K562 (cell line): ENCODE measurements around the gene TET2. TPM values are rescaled to one million over a fixed set of nuclear protein-coding genes. Genes with fewer than 3 reads are reported as not detected.

Experiments used
- ASH1L ChIP-seq: fragments of 450-650 bp; IDR thresholded peaks from 2 replicates; pipeline ENCODE4 v1.6.1; 2018; ENCODE audit warnings: borderline replicate concordance, mild to moderate bottlenecking, low read depth; ENCODE audit not compliant: partially characterized antibody
- BCOR ChIP-seq: fragments of 450-650 bp; IDR thresholded peaks from 2 replicates; pipeline ENCODE4 v1.6.1; 2016
- LCOR ChIP-seq: sonication (generic); formaldehyde crosslinking; IDR thresholded peaks from 2 replicates; pipeline ENCODE4 v1.8.0; 2022; ENCODE audit warnings: mild to moderate bottlenecking, missing genetic modification reagents
- NCOA6 ChIP-seq: fragments of 450-650 bp; IDR thresholded peaks from 2 replicates; pipeline ENCODE4 v1.6.1; 2017; ENCODE audit warnings: mild to moderate bottlenecking
- POLR3A ChIP-seq: IDR thresholded peaks from 2 replicates; pipeline ENCODE4 v1.6.1; 2011; ENCODE audit warnings: borderline replicate concordance, mild to moderate bottlenecking, moderate library complexity; ENCODE audit not compliant: insufficient read length, insufficient read depth; ENCODE audit errors: extremely low read depth
- SMARCB1 ChIP-seq: IDR thresholded peaks from 2 replicates; pipeline ENCODE4 v1.6.1; 2011; ENCODE audit warnings: improper control_type of control experiment, low read depth; ENCODE audit not compliant: insufficient read length
- ZNF217 ChIP-seq: sonication (generic); formaldehyde crosslinking; IDR thresholded peaks from 2 replicates; pipeline ENCODE4 v1.8.0; 2022; ENCODE audit warnings: mild to moderate bottlenecking, missing genetic modification reagents
- ZNF589 ChIP-seq: fragments of 200-800 bp; sonication (Bioruptor generic); IDR thresholded peaks from 2 replicates; pipeline ENCODE4 v1.6.1; 2016; ENCODE audit warnings: low read depth, missing genetic modification characterization, missing compliant biosample characterization
- polyA plus RNA-seq, 8 experiments: library from polyadenylated mRNA; depleted of rRNA in 4 of 8; stranded (reverse) in 5 of 8; unstranded in 3 of 8; fragments of >200 nt; fragmentation: Nextera tagmentation in 2 of 8; fragmentation: Illumina TruSeq in 1 of 8; extraction: Ambion mirVana in 2 of 8; extraction: Trizol in 1 of 8; gene quantifications; 2 replicates each; pipeline versions ENCODE4 v1.2.1 to v1.2.3, GENCODE V29; 2011 to 2014; ENCODE audit warnings: inconsistent platforms in 1 of 8, missing spikeins in 1 of 8
- total RNA-seq, 7 experiments: library from RNA; depleted of rRNA in 6 of 7; stranded (reverse); fragments of >200 nt in 6 of 7; fragmentation: Illumina TruSeq in 2 of 7; extraction: Trizol in 2 of 7; gene quantifications; 2 replicates each; pipeline versions ENCODE4 v1.2.1 to v1.2.3, GENCODE V29; 2011 to 2021; ENCODE audit warnings: low replicate concordance in 1 of 7
- TF ChIP-seq, protein P1 (sequence below): fragments of 150-350 bp; IDR thresholded peaks from 2 replicates; pipeline ENCODE4 v1.6.1; 2014; ENCODE audit warnings: low read depth, mild to moderate bottlenecking, low read length, borderline replicate concordance
- TF ChIP-seq, protein P2 (sequence below): fragments of 450-650 bp; formaldehyde crosslinking; IDR thresholded peaks from 2 replicates; pipeline ENCODE4 v1.4.0; 2020; ENCODE audit warnings: mild to moderate bottlenecking, moderate library complexity
- TF ChIP-seq, protein P3 (sequence below): sonication (generic); formaldehyde crosslinking; IDR thresholded peaks from 2 replicates; pipeline ENCODE4 v1.8.0; 2023; ENCODE audit warnings: mild to moderate bottlenecking, missing genetic modification reagents
- TF ChIP-seq, protein P4 (sequence below), 2 experiments: fragments of 450-650 bp; formaldehyde crosslinking in 1 of 2; IDR thresholded peaks; 2 replicates each; pipeline versions ENCODE4 v1.4.0 to v1.6.1; 2014 to 2020; ENCODE audit warnings: mild to moderate bottlenecking in 2 of 2, borderline replicate concordance in 1 of 2, low read depth in 1 of 2

The TET2 gene
- total and polyA plus RNA-seq, 9 of the 15 experiments (the other 6 are each of a cell fraction or from before 2014, with no cell fraction given) = 0.80 to 11.1 (median 4.9) TPM

DNA sequence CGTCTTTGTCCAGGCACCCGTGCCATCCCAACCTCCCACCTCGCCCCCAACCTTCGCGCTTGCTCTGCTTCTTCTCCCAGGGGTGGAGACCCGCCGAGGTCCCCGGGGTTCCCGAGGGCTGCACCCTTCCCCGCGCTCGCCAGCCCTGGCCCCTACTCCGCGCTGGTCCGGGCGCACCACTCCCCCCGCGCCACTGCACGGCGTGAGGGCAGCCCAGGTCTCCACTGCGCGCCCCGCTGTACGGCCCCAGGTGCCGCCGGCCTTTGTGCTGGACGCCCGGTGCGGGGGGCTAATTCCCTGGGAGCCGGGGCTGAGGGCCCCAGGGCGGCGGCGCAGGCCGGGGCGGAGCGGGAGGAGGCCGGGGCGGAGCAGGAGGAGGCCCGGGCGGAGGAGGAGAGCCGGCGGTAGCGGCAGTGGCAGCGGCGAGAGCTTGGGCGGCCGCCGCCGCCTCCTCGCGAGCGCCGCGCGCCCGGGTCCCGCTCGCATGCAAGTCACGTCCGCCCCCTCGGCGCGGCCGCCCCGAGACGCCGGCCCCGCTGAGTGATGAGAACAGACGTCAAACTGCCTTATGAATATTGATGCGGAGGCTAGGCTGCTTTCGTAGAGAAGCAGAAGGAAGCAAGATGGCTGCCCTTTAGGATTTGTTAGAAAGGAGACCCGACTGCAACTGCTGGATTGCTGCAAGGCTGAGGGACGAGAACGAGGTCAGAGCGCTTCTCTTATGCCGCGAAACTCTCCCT lies at the start of gene TET2 (continued):
- TF ChIP-seq, protein P1, sequence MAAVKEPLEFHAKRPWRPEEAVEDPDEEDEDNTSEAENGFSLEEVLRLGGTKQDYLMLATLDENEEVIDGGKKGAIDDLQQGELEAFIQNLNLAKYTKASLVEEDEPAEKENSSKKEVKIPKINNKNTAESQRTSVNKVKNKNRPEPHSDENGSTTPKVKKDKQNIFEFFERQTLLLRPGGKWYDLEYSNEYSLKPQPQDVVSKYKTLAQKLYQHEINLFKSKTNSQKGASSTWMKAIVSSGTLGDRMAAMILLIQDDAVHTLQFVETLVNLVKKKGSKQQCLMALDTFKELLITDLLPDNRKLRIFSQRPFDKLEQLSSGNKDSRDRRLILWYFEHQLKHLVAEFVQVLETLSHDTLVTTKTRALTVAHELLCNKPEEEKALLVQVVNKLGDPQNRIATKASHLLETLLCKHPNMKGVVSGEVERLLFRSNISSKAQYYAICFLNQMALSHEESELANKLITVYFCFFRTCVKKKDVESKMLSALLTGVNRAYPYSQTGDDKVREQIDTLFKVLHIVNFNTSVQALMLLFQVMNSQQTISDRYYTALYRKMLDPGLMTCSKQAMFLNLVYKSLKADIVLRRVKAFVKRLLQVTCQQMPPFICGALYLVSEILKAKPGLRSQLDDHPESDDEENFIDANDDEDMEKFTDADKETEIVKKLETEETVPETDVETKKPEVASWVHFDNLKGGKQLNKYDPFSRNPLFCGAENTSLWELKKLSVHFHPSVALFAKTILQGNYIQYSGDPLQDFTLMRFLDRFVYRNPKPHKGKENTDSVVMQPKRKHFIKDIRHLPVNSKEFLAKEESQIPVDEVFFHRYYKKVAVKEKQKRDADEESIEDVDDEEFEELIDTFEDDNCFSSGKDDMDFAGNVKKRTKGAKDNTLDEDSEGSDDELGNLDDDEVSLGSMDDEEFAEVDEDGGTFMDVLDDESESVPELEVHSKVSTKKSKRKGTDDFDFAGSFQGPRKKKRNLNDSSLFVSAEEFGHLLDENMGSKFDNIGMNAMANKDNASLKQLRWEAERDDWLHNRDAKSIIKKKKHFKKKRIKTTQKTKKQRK = no peak
- TF ChIP-seq SMARCB1 (no peak), ZNF589 (CRISPR knock-in tag) (no peak), BCOR (no peak), ASH1L (no peak), NCOA6 (peak; percentile 58), POLR3A (no peak), ZNF217 (no peak), LCOR (no peak)
- TF ChIP-seq, protein P2, sequence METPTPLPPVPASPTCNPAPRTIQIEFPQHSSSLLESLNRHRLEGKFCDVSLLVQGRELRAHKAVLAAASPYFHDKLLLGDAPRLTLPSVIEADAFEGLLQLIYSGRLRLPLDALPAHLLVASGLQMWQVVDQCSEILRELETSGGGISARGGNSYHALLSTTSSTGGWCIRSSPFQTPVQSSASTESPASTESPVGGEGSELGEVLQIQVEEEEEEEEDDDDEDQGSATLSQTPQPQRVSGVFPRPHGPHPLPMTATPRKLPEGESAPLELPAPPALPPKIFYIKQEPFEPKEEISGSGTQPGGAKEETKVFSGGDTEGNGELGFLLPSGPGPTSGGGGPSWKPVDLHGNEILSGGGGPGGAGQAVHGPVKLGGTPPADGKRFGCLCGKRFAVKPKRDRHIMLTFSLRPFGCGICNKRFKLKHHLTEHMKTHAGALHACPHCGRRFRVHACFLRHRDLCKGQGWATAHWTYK (CRISPR knock-in tag) = no peak
- TF ChIP-seq, protein P3, sequence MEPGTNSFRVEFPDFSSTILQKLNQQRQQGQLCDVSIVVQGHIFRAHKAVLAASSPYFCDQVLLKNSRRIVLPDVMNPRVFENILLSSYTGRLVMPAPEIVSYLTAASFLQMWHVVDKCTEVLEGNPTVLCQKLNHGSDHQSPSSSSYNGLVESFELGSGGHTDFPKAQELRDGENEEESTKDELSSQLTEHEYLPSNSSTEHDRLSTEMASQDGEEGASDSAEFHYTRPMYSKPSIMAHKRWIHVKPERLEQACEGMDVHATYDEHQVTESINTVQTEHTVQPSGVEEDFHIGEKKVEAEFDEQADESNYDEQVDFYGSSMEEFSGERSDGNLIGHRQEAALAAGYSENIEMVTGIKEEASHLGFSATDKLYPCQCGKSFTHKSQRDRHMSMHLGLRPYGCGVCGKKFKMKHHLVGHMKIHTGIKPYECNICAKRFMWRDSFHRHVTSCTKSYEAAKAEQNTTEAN (CRISPR knock-in tag) = no peak
- TF ChIP-seq, protein P4, sequence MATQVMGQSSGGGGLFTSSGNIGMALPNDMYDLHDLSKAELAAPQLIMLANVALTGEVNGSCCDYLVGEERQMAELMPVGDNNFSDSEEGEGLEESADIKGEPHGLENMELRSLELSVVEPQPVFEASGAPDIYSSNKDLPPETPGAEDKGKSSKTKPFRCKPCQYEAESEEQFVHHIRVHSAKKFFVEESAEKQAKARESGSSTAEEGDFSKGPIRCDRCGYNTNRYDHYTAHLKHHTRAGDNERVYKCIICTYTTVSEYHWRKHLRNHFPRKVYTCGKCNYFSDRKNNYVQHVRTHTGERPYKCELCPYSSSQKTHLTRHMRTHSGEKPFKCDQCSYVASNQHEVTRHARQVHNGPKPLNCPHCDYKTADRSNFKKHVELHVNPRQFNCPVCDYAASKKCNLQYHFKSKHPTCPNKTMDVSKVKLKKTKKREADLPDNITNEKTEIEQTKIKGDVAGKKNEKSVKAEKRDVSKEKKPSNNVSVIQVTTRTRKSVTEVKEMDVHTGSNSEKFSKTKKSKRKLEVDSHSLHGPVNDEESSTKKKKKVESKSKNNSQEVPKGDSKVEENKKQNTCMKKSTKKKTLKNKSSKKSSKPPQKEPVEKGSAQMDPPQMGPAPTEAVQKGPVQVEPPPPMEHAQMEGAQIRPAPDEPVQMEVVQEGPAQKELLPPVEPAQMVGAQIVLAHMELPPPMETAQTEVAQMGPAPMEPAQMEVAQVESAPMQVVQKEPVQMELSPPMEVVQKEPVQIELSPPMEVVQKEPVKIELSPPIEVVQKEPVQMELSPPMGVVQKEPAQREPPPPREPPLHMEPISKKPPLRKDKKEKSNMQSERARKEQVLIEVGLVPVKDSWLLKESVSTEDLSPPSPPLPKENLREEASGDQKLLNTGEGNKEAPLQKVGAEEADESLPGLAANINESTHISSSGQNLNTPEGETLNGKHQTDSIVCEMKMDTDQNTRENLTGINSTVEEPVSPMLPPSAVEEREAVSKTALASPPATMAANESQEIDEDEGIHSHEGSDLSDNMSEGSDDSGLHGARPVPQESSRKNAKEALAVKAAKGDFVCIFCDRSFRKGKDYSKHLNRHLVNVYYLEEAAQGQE (IDR thresholded peaks at IDR 0.05; ENCODE audit: borderline replicate concordance) = 0 out of 2 replicates have a peak, but pooled peaks have one; percentile 8
- TF ChIP-seq, protein P4 (CRISPR knock-in tag; IDR thresholded peaks at IDR 0.05; ENCODE audit: low read depth) = no peak
